Astrocyte of the cerebellum (primary cell): ENCODE data around the gene DYNLT2B.
"Not testable (repeated sequence)": the region's sequence is repeated elsewhere in the genome, so short reads cannot be mapped to it uniquely, and the experiment has no call there.

Source experiments
- DNase-seq: peaks from one replicate; pipeline ENCODE4 v3.0.0-alpha.2; 2011; ENCODE audit warnings: low read depth
- H3K4me3 ChIP-seq: 2 replicates; pipeline ENCODE4 v1.5.1; 2011; ENCODE audit warnings: mild to moderate bottlenecking, low read depth, low read length, moderate library complexity
- CTCF ChIP-seq: IDR thresholded peaks from 2 replicates; pipeline ENCODE4 v1.5.1; 2012; ENCODE audit warnings: low read length, low read depth, moderate library complexity, mild to moderate bottlenecking; ENCODE audit errors: missing control alignments
- in situ Hi-C: cut with HindIII; loops from 2 replicates; pipeline ENCODE4 v1.10.0; 2017; ENCODE audit warnings: low sequenced_read_pairs

Gene DYNLT2B

GRCh38 chr3:196317687-196318467 lies at the start of gene DYNLT2B:
DYNLT2B (minus strand) TSS chr3:196318240; CDS start chr3:196318152, 88 bp downstream.
- H3K4me3 ChIP-seq, result peak within 1 kb of the TSS; percentile 64
- in situ Hi-C loops, result no loop called here
- TF ChIP-seq CTCF, result no peak
- peak; percentile 58 for DNase-seq

GRCh38 chr3:196365736-196366135 lies 47.7 kb upstream of the DYNLT2B start:
- no peak overlapping the region for H3K4me3 ChIP-seq
- in situ Hi-C loops, result no loop called here
- DNase-seq, result no peak
- TF ChIP-seq CTCF, result no peak

- no peak for TF ChIP-seq CTCF
- in situ Hi-C loops, result no loop called here
- peak; percentile 42 for DNase-seq
- H3K4me3 ChIP-seq, result no peak overlapping the region
Measured at GRCh38 chr3:196360586-196360985, 42.5 kb upstream of the DYNLT2B start.

- H3K4me3 ChIP-seq, DNase-seq, in situ Hi-C loops: not testable (repeated sequence)
Measured at GRCh38 chr3:196358540-196358939, 40.5 kb upstream of the DYNLT2B start.

- DNase-seq, result no peak
- TF ChIP-seq CTCF, result no peak
- no peak overlapping the region for H3K4me3 ChIP-seq
- in situ Hi-C loops, result no loop called here
Measured at GRCh38 chr3:196357905-196358304, 39.9 kb upstream of the DYNLT2B start.

GRCh38 chr3:196356556-196356955 lies 38.5 kb upstream of the DYNLT2B start:
- TF ChIP-seq CTCF, result no peak
- no peak overlapping the region for H3K4me3 ChIP-seq
- DNase-seq, result no peak
- in situ Hi-C loops, result no loop called here

- TF ChIP-seq CTCF, result no peak
- no peak overlapping the region for H3K4me3 ChIP-seq
- no peak for DNase-seq
- in situ Hi-C loops, result no loop called here
Measured at GRCh38 chr3:196355668-196356067, 37.6 kb upstream of the DYNLT2B start.
